GM18502 (cell line): ENCODE results near the gene ATP1A3.
"Not testable (repeated sequence)": the region's sequence is repeated elsewhere in the genome, so short reads cannot be mapped to it uniquely, and the experiment has no call there.

Source experiments
- ATAC-seq: cut with Tn5 transposase; IDR thresholded peaks from one replicate; pipeline ENCODE4 v1.9.1; 2021; ENCODE audit warnings: mild to moderate bottlenecking; ENCODE audit not compliant: unreplicated experiment, poor library complexity

ATP1A3 gene

DNA sequence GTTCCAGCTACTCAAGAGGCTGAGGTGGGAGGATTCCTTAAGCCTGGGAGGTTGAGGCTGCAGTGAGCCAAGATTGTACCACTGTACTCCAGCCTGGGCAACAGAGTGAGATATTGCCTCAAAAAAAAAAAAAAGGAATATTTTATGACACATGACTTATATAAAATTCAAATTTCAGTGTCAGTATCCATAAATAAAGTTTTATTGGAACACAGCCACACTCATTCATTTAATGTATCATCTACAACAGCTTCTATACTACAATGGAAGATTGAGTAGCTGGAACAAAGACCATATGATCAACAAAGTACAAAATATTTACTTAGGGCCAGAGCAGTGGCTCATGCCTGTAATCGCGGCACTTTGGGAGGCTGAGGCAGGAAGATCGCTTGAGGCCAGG is 18.7 kb upstream of the ATP1A3 start:
- not testable (repeated sequence) for ATAC-seq

DNA sequence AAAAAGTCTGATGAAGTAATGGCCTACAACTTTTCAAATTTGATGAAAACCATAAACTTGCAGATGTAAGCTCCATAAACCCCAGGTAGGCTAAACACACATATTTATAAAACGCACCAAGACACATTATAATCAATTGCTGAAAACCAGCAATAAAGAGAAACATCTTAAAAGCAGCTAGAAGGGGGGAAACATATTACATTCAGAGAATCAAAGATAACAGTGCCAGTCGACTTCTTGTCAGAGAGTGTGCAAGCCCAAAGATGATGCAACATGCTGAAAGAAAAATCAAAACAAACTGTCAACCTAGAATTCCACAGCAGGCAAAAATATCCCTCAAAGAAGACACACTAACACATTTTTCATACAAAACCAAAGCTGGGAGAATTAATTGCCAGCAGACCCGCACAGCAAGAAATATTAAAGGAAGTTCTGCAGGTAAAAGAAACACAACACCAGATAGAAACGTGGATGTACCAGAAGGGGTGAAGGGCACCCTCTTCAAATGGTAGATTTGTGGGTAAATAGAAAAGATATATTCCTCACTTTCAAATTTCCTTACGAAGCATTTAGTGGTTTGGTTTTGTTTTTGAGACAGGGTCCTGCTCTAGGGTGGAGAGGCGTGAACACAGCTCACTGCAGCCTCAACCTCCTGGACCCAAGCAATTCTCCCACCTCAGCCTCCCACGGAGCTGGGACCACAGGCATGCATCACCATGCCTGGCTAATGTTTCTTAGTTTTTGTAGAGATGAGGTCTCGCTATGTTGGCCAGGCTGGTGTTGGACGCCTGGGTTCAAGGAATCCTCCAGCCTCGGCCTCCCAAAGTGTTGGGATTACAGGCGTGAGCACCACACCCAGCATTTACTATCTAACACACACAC is 16.5 kb upstream of the ATP1A3 start:
- ATAC-seq: no peak

DNA sequence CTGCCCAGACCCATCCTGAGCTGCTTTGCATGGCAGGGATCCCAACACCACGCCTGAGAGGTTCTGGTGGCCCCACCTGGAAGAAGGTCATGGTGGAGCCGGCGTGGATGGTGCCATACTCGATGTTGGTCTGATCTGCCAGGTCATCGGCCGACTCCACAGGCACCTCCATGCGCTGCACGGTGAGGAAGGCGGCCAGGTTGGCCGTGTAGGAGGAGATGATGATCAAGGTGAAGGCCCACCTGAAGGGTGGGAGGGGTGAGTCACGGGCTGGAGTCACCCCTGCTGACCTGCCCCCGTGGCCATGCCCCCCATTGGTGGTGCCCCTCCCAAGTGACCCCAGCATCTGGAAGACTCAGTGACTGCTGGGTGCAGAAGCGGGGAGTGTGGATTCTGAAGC is 12.5 kb upstream of the ATP1A3 start:
- ATAC-seq: no peak

DNA sequence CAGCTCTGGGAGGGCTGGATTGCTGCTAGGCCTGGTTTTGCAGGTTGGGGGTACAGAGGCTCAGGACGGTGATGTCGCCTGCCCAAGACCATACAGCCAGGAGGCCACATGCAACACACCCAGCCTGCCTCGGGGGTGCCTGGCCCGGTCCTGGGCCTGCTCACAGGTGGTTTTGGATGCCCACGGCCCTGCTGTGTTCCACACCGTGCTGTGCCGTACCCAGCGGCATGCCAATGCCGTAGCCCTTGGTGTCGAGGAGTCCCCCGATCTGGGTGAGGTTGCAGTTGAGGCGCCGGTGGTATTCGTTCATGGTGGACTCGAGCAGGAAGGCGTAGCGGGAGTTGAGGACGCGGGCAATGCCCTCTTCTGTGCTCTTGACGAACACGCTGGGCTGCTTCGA is 11.5 kb upstream of the ATP1A3 start:
- no peak for ATAC-seq

DNA sequence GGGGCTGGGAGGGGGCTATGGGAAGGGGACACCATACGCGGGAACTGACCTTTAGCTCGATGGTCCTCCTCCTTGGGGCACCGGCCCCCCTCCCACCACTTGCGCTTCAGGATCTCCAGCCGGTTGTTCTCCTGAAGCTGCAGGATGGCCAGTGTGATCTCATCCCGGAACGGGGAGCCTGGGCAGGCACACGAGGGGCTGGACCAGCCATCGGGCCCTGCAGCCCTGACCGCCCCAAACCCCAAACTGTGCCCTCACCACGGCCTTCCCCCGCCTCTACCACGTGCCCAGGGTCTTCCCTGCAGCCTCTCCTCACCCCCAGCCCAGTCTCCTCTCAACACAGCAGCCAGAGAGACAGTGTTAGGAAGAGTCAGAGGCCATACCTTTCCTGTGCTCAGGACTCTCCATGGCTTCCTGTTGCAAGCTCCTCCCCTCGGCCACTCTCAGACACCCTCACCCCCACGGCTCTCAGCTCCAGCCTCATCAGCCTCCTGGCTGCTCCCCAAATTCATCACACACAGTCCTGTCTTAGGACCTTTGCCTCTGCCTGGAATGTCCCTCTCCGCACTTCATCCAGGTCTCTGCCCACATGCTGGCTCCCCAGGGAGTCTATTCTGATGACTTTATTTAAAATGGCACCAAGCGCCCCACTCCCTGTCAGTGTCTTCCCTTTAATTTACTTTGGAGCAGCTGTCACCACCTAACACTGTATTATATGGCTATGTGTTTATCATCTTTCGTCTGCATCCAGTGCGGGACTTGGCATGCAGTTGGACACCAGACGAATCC is 9.7 kb upstream of the ATP1A3 start:
- ATAC-seq: no peak

DNA sequence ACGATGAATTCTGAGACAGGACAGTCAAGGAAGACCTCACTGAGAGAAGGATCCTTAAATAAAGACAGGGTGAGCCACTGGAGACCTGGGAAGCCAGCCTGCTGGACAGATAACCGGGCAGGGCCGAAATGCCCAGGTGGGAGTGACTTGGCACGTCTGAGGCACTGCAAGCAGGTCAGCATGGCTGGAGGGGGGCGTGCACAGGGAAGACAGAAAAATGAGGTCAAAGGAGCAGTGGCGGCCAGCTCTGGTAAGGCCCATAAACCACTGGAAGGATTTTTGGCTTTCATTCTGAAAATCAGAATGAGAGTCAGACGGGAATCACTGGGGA is 5.8 kb upstream of the ATP1A3 start:
- ATAC-seq: no peak

DNA sequence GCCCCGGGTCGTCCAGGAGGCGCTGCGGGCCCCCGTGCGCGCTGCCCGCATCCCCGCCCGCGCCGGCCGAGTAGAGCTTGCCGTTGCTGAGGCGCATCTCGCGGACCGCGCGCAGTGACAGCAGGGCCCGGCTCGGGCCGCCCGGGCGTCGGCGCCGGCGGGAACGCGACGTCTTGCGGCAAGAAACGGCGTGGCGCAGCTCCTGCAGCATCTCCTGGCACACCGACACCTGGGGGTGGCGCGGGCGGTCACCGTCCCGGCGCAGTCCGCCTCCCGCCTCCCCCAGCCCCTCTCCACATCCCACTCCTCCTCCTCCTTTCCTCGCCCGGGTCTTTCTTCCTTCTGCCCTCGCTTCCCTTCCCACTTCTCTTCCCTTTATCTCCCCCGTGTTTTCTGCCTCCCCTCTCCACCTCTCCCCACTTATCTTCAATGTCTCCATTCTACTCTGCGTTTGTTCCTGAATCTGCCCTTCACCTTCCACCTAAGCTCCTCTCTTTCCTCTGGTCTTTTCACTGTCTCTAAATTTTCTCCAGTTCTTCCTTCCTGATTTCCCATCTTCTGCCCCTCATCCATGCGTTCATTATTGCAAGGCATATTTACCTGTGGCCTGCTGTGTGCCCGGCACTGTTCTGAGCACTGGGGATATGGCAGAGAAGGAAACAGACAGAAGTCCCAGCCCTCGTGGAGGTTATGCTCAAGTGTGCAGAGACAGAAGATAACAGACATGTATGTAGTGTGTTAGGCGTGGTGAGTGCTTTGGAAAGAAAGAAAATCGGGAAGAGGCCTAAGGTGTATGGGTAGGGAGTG is 5.2 kb upstream of the ATP1A3 start:
- no peak for ATAC-seq

DNA sequence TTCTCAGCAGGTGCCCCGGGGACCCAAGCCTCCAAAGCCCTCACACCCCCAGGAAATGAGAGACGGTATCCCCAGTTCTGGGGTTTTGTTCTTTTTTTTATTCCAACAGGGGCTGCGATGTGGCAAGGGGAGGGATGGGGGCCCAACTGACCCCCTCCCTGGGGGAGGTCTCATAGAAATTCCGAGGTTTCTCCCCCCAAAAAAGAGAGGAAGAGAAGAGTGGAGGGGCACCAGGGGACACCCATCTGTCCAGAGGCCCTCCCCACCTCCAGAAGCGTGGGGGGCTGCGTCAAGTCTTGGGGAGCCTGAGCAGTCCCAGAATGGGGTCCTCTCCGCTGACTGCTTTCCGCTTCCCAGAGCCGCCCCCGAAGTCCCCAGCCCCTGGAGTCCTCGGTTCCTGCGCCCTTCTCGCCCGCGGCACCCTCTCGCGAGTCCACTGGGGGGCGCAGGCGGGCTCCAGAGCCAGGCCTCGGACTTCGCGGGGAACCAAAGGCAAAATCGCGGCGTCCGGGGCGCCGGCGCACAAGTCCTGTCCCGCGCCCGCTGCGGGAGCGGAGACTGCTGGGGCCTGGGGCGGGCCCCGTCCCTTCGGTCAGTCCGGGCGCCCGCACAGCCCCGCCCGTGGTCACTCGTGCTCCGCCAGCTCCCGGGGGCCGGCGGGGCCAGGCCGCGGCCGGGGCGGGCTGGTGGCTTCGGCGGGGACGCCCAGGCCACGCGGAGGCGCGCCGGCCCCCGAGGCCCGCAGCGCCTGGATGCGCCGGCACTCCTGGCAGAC is 4.4 kb upstream of the ATP1A3 start:
- ATAC-seq: no peak

DNA sequence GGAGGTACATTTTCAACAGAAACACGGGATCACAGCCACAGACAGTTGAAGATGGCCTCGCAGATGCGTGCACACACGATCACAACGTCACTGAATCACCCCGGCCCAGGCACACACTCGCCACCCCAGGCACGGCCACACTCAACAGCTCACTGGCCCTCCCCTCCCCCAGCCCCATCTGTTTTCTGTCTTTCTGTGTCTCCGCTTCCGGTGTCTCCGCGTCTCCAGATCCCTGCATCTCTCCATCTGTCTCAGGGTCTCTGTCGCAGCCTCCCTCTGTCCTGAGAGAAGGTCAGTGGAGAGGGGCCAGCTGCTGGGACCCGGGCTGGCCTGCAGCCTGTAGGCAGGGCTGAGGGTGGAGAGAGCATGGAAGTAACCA is 3.8 kb upstream of the ATP1A3 start:
- ATAC-seq: no peak

DNA sequence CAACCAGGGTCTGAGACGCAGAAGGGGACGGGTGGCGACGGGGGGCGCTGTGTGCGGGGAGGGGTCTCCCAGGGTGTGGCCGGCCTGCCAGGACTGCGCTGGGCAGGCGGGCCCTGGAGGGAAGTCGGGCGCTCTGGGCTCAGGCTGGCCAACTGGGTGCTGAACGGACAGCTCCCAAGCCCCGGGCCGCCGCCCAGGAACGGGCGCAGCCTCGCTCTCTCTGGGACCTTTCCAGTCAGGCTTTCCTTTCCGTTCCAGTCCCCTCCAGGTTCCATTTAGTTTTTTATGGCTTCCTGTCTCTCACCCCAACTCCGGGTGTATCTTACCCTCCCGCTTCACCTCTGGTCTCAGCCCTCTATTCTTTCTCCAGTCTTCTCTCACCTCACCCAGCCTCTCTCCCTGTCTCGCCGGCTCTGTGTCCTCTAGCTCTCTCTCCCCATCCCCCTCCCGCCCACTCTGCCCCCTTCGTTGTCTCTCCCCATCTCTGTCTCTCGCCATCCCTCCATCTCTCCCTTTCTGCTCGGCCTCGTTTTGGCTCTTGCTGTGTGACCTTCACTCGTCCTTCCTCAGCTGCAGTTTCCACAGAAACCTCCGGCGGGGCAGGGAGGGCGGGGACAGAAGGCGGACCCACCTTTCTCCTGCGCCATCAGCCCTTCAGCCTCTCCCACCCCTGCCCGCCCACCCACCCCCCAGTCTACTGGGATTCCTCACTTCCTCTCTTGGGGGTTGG is 3.3 kb upstream of the ATP1A3 start:
- no peak for ATAC-seq

DNA sequence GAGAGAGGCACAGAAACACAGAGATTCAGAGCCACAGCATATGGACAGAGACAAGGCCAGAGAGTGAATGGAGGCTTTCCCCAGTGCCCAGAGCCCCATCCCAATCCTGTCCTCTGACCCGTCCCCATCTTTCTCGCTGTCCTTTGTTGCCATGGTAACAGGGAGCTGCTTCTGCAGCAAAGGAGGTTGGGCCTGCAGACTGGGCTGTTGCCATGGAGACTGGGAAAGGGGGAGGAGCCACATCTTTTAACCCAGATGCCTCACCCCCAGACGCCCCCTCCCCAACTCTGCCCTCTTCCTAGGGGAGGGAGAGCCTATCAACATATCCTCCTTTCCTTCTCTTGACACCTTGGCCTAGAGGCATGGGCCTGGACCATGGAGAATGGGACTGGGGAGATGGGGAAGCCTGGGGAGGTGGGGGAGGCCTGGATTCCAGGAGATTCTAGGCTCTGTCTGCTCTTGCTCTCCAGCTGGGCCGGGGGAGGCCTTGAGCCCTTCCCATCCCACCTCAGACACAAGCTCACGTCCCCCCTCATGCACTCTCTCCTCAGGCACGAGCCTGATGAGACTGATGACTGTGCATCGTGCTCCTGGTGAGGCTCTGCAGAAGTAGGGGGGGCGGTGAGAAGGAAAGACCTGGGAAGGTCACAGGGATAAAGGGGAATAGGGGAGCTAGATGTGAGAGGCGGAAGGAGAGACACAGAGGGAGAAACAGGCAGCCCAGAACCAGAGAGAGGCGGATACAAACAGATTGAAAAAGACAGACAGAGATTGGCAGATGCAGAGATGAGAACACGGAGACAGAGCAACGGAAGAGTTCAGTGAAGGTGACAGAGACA is 2.1 kb upstream of the ATP1A3 start:
- no peak for ATAC-seq

DNA sequence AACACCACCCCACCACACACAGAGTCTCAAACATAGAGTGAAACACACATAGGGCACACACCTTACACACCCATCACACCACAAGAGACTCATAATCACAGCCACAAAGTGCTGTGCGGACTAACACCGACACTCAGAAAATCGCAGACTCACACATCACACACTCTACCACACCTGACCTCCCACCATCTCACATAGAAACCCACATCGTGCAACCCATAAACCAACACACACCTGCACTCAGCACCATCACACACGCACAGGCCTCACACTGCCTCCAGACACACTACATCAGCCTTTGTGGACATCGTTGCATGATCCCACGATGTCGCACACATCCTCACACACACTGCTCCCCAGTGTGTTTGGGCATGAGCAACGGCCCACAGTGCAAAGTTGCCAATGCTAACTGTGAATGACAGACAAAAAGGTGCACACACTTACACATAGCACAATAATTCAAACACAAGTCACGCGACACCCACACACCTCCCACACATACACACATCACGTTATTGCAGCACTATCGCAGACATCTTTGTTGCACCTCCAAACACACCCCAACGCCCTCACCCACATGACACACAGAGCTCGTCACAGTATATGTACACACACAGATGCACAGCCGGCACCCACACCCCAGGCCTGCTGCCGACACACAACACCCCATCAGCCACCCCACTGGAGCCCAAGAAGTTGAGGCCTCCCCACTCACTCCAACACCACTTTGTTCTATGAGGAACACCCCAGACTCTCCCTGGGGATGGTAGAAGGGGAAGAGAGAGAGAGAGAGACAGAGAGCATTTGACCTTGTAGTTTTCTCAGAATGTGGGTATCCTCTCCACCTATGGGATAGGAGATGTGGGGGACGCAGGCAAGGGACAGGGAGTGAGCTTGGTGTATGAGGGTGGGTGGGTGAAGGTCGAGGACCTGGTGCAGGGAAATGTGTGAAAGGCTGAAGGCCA is 1.2 kb upstream of the ATP1A3 start:
- ATAC-seq: no peak

DNA sequence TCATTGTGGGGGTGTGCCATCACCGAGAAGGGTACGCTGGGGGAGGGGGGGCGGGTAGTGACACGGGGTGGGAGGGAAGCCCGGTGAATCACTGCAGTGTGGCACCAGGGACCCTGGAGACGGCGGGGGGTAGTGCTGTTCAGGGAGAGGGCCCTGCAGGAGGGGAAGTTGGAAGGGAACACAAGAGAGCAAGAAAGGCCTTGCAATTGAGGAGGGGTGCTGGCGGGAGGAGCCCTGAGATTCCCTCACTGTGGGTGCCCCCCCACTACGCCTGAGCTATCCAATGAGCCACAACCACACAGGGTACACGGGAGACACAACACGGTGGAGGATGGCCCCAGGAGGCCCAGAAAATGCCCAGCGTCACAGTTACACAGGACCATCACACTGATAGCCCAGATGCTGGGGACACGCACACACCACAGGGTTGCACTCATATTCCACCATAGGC is 516 bp upstream of the ATP1A3 start:
- no peak for ATAC-seq

DNA sequence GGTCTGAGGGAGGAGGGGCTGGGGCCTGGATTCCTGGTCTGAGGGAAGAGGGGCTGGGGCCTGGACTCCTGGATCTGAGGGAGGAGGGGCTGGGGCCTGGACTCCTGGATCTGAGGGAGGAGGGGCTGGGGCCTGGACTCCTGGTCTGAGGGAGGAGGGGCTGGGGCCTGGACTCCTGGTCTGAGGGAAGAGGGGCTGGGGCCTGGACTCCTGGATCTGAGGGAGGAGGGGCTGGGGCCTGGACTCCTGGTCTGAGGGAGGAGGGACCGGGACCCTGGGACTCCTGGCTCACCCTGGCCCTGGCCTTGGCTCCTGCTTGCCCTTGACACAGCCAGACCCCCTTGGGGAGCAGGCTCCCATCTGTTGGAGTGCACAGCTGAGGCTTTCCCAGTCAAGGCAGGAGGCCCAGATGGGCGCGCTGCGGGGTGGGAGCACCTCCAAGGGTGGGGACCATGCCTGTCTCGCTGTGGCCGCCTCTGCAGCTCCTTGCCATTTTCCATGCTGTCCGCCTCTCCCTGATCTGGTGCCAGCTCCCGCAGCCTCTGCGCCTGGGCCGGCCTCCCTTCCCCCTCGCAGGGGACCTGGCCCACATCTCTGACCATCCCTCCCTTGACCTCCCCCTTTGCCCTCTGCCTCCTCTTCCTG is 2.0 kb downstream of the ATP1A3 start:
- not testable (repeated sequence) for ATAC-seq

DNA sequence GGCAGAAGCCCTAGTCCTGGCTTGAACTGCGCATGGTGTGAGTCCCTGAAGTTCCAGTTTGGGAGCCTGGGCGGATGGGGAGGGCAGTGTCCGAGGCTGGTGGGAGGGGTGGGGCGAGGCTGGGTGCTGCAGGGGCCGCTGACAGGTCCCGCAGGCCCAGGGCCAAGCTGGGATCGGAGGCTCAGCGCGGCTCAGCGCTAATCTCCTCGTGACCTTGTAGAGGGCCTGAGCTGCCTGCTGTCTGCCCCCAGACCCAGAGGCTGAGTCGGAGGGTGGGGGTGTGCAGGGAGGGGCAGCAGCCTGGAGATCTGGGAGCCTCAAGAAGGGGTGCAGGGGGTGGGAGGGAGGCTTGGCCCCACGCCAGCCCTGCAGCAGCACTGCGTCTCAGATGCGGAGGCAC is 3.0 kb downstream of the ATP1A3 start:
- ATAC-seq: no peak

DNA sequence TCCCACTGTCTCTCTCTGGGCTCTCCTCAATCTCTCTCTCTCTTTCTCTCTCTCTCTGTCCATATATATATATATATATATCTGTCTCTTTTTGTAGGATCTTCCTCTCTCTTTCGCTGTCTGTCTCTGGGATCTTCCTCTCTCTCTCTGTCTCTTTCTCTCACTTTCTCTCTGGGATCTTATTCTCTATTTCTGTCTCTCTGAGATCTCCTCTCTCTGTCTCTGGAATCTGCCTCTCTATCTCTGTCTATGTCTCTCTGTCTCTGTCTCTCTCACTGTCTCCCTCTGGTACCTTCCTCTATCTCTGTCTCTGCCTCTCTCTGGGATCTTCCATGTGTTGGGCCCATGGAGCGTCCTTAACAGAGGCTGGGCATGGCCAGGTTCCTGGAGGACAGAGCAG is 3.4 kb downstream of the ATP1A3 start:
- ATAC-seq: no peak

DNA sequence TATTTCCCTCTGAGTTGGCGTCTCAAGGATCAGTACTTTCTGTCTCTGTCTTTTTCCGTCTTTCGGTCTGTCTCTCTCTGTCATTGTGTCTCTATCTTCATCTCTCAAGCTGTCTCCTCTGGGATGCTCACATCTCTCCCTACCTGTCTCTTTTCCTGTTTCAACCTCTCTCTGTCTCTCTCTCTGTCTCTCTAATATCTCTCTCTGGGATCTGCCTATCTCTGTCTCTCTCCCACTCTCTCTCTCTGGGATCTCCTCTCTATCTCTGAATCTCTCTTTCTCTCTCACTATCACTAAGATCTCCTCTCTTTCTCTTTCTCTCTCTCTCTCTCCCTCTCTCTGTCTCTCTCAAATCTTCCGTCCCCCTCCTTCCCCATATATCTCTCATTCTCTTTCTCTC is 4.0 kb downstream of the ATP1A3 start:
- no peak for ATAC-seq
